ENCODE measurements around the gene ALDH7A1. TPM values are rescaled to one million over a fixed set of nuclear protein-coding genes. Genes with fewer than 3 reads are reported as not detected.
"Not testable (repeated sequence)": the region's sequence is repeated elsewhere in the genome, so short reads cannot be mapped to it uniquely, and the experiment has no call there.

Gene ALDH7A1
- total RNA-seq, 2 donors from 2014 or later: 24.7 to 25.2 TPM

GRCh38 chr5:126542441-126542840 lies 52.6 kb downstream of the ALDH7A1 start:
- DNase-seq (no peak), ATAC-seq (no peak)
- intact Hi-C loops (cut with DNase I): loop anchor here (5.0 kb wide), 2 partner anchors 190 to 205 kb away; no protein-coding TSS in a partner anchor

GRCh38 chr5:126540631-126541030 lies 54.4 kb downstream of the ALDH7A1 start:
- intact Hi-C loops (cut with DNase I): loop anchor here (5.0 kb wide), 2 partner anchors 188 to 203 kb away; no protein-coding TSS in a partner anchor
- ATAC-seq: no peak
- no peak for DNase-seq

DNA sequence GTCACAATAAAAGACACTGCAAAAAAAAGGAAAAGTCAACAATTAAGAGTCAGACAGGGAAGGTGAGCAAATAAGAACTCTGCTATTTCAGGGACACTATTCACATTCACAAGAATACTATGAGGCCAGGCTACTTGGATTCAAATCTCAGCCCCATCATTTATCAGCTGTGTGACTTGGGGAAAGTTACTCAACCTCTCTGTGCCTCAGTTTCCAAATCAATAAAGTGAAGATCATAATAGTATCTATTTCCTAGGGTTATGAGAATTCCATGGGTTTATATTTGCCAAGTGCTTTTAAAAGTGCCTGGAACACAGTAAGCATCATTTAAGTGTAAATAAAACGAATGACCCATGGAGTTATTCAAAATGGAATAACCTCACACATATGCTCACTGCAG lies 56.4 kb downstream of the ALDH7A1 start:
- intact Hi-C loops (cut with DNase I): loop anchor here in 1 of 2 donors (10.0 kb wide), 1 partner anchor 304 kb away; no protein-coding TSS in a partner anchor
- DNase-seq (no peak), ATAC-seq (no peak)

GRCh38 chr5:126536874-126537273 lies 58.1 kb downstream of the ALDH7A1 start:
- intact Hi-C loops (cut with DNase I): loop anchor here in 1 of 2 donors (10.0 kb wide), 1 partner anchor 302 kb away; no protein-coding TSS in a partner anchor
- ATAC-seq (no peak), DNase-seq (no peak)

DNA sequence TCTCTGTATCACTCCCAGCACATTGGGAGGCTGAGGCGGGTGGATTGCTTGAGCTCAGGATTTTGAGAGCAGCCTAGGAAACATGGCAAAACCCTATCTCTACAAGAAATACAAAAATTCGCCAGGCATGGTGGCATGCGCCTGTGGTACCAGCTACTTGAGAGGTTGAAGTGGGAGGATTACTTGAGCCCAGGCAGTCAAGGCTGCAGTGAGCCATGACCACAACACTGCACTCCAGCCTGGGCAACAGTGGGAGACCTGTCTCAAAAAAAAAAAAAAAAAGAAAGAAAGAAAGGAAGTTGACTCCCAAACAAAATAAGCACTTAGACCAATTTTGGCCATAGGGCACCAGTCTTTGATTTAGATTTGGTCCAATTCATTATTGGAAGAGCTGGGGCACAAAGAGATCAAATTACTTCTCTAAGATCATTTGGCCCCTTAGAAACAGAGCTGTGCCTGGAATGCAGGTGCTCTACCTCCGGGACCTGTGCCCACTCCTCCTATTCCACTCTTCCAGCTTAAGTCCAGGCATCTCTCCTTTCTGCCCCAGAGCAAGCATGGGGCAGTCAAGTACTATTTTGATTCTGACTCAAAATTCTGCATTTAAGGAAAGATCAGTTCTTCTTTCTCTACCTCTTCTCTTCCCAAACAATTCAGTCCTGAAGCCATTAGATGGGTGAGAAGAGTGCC lies 59.0 kb downstream of the ALDH7A1 start:
- DNase-seq: no peak
- intact Hi-C loops (cut with DNase I): loop anchor here in 1 of 2 donors (10.0 kb wide), 1 partner anchor 301 kb away; no protein-coding TSS in a partner anchor
- no peak for ATAC-seq

GRCh38 chr5:126534553-126534952 lies 60.5 kb downstream of the ALDH7A1 start:
- intact Hi-C loops (cut with DNase I): loop anchor here in 1 of 2 donors (10.0 kb wide), 1 partner anchor 300 kb away; no protein-coding TSS in a partner anchor
- ATAC-seq: no peak
- no peak for DNase-seq

DNA sequence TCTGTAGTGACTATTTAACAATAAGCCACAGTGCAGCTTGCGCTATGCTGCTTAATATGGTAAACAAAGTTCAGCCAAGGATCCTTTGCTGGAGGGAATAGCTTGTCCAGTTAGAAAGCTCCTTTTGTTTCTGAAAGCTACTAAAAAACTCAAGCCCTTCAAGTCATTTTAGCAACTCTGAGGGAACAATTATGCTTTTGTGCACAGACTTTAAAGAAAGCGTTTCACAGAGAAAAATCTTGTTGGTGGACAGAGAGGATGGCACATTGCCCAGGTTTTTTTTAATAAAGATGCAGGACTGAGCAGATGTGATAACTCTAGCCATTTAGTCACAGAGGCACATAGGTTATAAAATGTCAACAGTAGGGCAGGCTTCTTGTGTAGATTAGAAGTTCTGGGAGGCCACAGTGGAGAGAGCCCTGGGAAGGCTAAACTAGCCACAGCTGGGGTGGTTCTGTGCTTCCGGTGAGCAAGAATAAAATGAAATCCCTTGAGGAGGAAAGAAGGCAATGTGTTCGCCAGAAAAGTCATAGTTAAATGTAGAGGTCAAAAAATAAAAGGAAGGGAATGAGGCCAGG lies 63.4 kb downstream of the ALDH7A1 start:
- intact Hi-C loops (cut with DNase I): loop anchor here in 1 of 2 donors (10.0 kb wide), 1 partner anchor 297 kb away; no protein-coding TSS in a partner anchor
- peak; percentile 50 to 90 for ATAC-seq
- no peak for DNase-seq

DNA sequence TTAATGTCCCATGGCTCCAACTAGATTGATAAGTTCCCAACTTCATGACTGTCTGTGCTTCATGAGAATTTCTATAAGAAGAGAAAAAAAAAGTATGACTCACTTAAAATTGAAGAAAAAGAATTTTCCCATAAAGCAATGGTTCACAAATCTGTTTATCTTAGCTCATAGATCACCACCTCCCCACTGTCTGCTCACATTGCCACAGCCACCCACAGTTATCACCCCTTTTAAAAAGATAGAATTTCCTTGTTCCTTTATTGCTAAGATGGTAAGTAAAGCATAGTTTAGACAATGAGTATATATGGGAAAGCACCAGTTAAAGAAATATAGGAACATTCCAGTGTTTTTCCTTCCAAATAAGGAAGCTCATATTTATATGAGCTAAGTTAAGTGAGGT lies 67.1 kb downstream of the ALDH7A1 start:
- DNase-seq: no peak
- no peak for ATAC-seq
- intact Hi-C loops (cut with DNase I): no loop called here

- intact Hi-C loops (cut with DNase I): no loop called here
- no peak for ATAC-seq
These were observed 67.9 kb downstream of the ALDH7A1 start for GRCh38 chr5:126527158-126527557.

GRCh38 chr5:126526493-126526892 lies 68.5 kb downstream of the ALDH7A1 start:
- ATAC-seq (peak in 1 of 2 donors; percentile 15), DNase-seq (no peak)
- intact Hi-C loops (cut with DNase I): no loop called here

More at GRCh38 chr5:126527158-126527557, 67.9 kb downstream of the ALDH7A1 start:
- DNase-seq: no peak

- peak; percentile 82 for DNase-seq
- intact Hi-C loops (cut with DNase I): no loop called here
- ATAC-seq: peak; percentile 74 to 91
These were observed 69.3 kb downstream of the ALDH7A1 start for GRCh38 chr5:126525630-126526245.

GRCh38 chr5:126523818-126524510 lies 71.1 kb downstream of the ALDH7A1 start:
- DNase-seq (no peak), ATAC-seq (peak; percentile 5 to 48)
- intact Hi-C loops (cut with DNase I): no loop called here

GRCh38 chr5:126521130-126521529 lies 73.9 kb downstream of the ALDH7A1 start:
- intact Hi-C loops (cut with DNase I): no loop called here
- no peak for ATAC-seq

DNA sequence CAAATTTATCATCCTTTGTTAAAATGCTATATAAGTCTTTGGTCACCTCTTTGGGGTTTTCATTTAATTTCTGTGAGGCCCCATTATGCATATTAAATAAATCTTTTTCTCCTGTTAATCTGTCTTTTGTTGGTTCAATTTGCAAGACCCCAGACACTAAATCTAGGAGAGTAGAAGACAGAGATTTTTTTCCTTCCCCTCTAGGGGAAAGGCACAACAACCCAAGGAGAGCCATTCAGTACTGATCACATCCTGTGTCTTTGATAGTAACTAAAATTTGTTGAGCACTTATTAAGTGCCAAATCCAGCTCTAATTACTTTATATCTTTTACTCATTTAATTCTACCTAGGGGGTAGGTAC lies 74.4 kb downstream of the ALDH7A1 start:
- ATAC-seq: no peak
- intact Hi-C loops (cut with DNase I): no loop called here
- no peak for DNase-seq

More at GRCh38 chr5:126521130-126521529, 73.9 kb downstream of the ALDH7A1 start:
- no peak for DNase-seq

DNA sequence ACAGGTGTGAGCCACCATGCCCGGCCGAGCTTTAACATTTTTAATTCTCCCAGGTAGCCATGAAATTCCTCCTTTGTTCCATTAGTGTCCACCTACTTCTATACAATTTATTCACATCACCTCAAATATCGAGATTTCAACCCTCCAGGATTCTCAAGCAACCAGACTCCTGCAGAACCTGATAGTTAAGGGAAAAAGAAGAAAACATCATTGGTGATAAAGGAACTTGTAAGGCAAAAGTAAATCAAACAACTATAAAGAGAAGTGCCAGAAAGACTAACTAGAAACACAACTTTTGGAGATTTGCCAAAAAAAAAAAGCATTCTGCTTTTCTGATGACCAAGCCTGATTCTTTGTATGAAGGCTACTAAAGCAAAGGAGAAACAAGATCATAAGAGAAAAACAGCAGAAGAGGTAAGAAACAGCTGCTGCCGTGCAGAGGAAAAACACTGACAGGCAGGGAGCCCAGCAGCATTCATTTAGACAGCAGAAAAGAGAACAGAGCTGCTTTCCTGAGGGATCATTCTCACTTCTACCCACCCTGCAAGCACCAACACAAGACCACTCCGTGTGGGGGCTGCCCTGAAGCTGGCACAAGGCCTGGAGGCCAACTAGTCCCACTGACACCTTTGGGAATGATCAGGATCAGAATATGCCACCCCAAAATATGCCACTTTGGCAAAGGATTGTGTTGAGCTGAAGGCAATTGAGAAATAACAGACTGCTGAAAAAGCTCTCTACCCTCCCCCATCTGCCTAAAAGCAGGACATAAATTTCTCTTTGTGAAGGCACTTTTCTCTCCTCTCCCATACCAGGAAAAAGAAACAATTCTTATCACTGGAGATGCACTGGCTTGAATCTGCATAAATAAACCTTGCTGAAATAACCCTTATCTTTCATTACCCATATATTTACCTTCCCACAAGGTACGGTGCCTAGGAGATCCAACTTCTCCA lies 75.1 kb downstream of the ALDH7A1 start:
- ATAC-seq (peak; percentile 45 to 71), DNase-seq (no peak)
- intact Hi-C loops (cut with DNase I): no loop called here

DNA sequence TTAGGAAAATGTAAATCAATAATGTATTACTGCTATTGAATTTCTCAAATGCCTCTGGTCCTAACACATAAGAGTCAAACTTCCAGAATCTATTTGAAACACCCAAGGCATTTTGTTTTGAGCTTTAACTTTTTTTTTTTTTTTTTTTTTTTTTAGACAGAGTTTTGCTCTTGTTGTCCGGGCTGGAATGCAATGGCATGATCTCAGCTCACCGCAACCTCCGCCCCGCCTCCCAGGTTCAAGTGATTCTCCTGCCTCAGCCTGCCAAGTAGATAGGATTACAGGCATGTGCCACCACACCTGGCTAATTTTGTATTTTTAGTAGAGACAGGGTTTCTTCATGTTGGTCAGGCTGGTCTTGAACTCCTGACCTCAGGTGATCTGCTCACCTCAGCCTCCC lies 75.8 kb downstream of the ALDH7A1 start:
- ATAC-seq; intact Hi-C loops (cut with DNase I); DNase-seq: not testable (repeated sequence)

DNA sequence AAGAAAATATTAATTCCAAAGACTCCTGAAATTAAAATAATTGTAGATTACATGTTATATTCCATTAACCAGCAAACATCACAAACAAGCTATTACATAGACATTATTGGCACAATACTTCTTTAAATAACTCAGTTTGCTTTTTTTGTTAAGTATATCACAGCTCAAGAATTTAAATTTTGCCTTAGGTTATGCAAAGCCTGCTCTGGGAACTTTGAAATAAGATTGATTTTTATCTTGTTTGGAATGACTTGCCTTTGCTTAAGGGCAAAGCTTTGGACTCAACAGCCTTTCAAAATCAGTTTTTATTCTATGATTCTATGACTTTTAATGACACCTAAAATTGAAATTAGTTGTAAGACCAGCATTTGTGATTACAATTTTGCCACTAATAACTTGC lies 78.2 kb downstream of the ALDH7A1 start:
- no peak for ATAC-seq
- intact Hi-C loops (cut with DNase I): no loop called here
- DNase-seq: no peak

- ATAC-seq (no peak), DNase-seq (no peak)
- intact Hi-C loops (cut with DNase I): no loop called here
These were observed 78.9 kb downstream of the ALDH7A1 start for GRCh38 chr5:126516133-126516532.

All from left cardiac atrium (tissue), 4 donors.